HEK293 (cell line): Measurements from ENCODE around the gene PCAT6.
A peak's percentile ranks its signal among the peaks of the same experiment; 100 is the strongest.

Experiments
- CTCF ChIA-PET: fragments of 350-600 bp; formaldehyde crosslinking; extraction: SDS; loops from one replicate; lab custom pipeline; 2021; ENCODE audit warnings: antibody characterized with exemption; lab: Yijun Ruan, JAX
- POLR2A ChIA-PET: fragments of 300-600 bp; formaldehyde crosslinking; extraction: SDS; loops from one replicate; lab custom pipeline; 2020; ENCODE audit warnings: antibody characterized with exemption, inconsistent platforms; lab: Yijun Ruan, JAX
- H3K27ac ChIP-seq: fragments of 200-500 bp; sonication (Bioruptor generic); 2 replicates; pipeline ENCODE4 v1.5.1; 2014; ENCODE audit warnings: low read depth, low read length, control low read depth, inconsistent platforms; ENCODE audit errors: extremely low read depth
- H3K36me3 ChIP-seq, 2 experiments: fragments of 200-500 bp in 1 of 2; sonication (Bioruptor generic) in 1 of 2; 1 replicate in 1 of 2; 2 replicates in 1 of 2; pipeline ENCODE4 v1.5.1; 2014 to 2017; ENCODE audit warnings: inconsistent platforms in 2 of 2, low read length in 2 of 2; ENCODE audit not compliant: control insufficient read depth in 2 of 2, insufficient read depth in 1 of 2
- H3K4me1 ChIP-seq: fragments of 200-500 bp; sonication (Bioruptor generic); 2 replicates; pipeline ENCODE4 v1.5.1; 2014; ENCODE audit warnings: mild to moderate bottlenecking, low read length, inconsistent platforms; ENCODE audit not compliant: control insufficient read depth, insufficient read depth
- H3K4me3 ChIP-seq: 2 replicates; pipeline ENCODE4 v1.5.1; 2011; ENCODE audit warnings: low read depth, mild to moderate bottlenecking, control low read depth, low read length, moderate library complexity
- H3K9me3 ChIP-seq: fragments of 200-500 bp; sonication (Bioruptor generic); 2 replicates; pipeline ENCODE4 v1.5.1; 2014; ENCODE audit warnings: low read depth, low read length, inconsistent platforms; ENCODE audit not compliant: control insufficient read depth, insufficient read depth
- HOXD13 ChIP-seq: sonication (generic); formaldehyde crosslinking; IDR thresholded peaks from 2 replicates; pipeline ENCODE4 v1.8.0; 2022; ENCODE audit warnings: missing genetic modification reagents, borderline replicate concordance
- IKZF3 ChIP-seq: fragments of 450-650 bp; IDR thresholded peaks from 2 replicates; pipeline ENCODE4 v1.5.0; 2018; ENCODE audit warnings: missing biosample characterization, mild to moderate bottlenecking, missing genetic modification characterization, moderate library complexity
- KLF8 ChIP-seq: fragments of 450-650 bp; formaldehyde crosslinking; IDR thresholded peaks from 2 replicates; pipeline ENCODE4 v1.5.1; 2016; ENCODE audit warnings: missing biosample characterization, missing genetic modification characterization
- PATZ1 ChIP-seq: fragments of 450-650 bp; formaldehyde crosslinking; IDR thresholded peaks from 2 replicates; pipeline ENCODE4 v1.5.1; 2016; ENCODE audit warnings: missing biosample characterization, missing genetic modification characterization
- SCRT2 ChIP-seq: fragments of 450-650 bp; formaldehyde crosslinking; IDR thresholded peaks from 2 replicates; pipeline ENCODE4 v1.5.1; 2016; ENCODE audit warnings: missing biosample characterization, missing genetic modification characterization
- SP7 ChIP-seq: fragments of 450-650 bp; formaldehyde crosslinking; IDR thresholded peaks from 2 replicates; pipeline ENCODE4 v1.5.1; 2016; ENCODE audit warnings: missing biosample characterization, missing genetic modification characterization
- YY2 ChIP-seq: fragments of 450-650 bp; formaldehyde crosslinking; IDR thresholded peaks from 2 replicates; pipeline ENCODE4 v1.5.1; 2016; ENCODE audit warnings: missing biosample characterization, missing genetic modification characterization
- ZBTB17 ChIP-seq: fragments of 450-650 bp; formaldehyde crosslinking; IDR thresholded peaks from 2 replicates; pipeline ENCODE4 v1.5.1; 2016; ENCODE audit warnings: missing biosample characterization, missing genetic modification characterization
- ZBTB26 ChIP-seq: fragments of 450-650 bp; formaldehyde crosslinking; optimal IDR thresholded peaks from 2 replicates; pipeline ENCODE3; 2016; ENCODE audit warnings: missing biosample characterization, mild to moderate bottlenecking, missing genetic modification characterization
- ZBTB44 ChIP-seq: fragments of 450-650 bp; IDR thresholded peaks from 2 replicates; pipeline ENCODE4 v1.5.1; 2018; ENCODE audit warnings: missing biosample characterization, mild to moderate bottlenecking, missing genetic modification characterization
- ZBTB8A ChIP-seq: fragments of 450-650 bp; formaldehyde crosslinking; IDR thresholded peaks from 2 replicates; pipeline ENCODE4 v1.5.1; 2016; ENCODE audit warnings: missing biosample characterization, missing genetic modification characterization
- ZIC2 ChIP-seq: fragments of 450-650 bp; formaldehyde crosslinking; IDR thresholded peaks from 2 replicates; pipeline ENCODE4 v1.5.1; 2016; ENCODE audit warnings: missing biosample characterization, missing genetic modification characterization
- ZNF140 ChIP-seq: fragments of 450-650 bp; formaldehyde crosslinking; IDR thresholded peaks from 2 replicates; pipeline ENCODE4 v1.5.1; 2016; ENCODE audit warnings: missing biosample characterization, missing genetic modification characterization
- ZNF18 ChIP-seq: fragments of 450-650 bp; formaldehyde crosslinking; IDR thresholded peaks from 2 replicates; pipeline ENCODE4 v1.5.1; 2016; ENCODE audit warnings: missing biosample characterization, missing genetic modification characterization
- ZNF2 ChIP-seq: fragments of 450-650 bp; formaldehyde crosslinking; IDR thresholded peaks from 2 replicates; pipeline ENCODE4 v1.5.1; 2016; ENCODE audit warnings: missing biosample characterization, missing genetic modification characterization
- ZNF311 ChIP-seq: fragments of 450-650 bp; formaldehyde crosslinking; IDR thresholded peaks from 2 replicates; pipeline ENCODE4 v1.5.1; 2017; ENCODE audit warnings: missing biosample characterization, missing genetic modification characterization, borderline replicate concordance
- ZNF335 ChIP-seq: fragments of 450-650 bp; formaldehyde crosslinking; conservative IDR thresholded peaks from 2 replicates; pipeline ENCODE4 v1.5.1; 2016; ENCODE audit warnings: missing biosample characterization, missing genetic modification characterization
- ZNF394 ChIP-seq: fragments of 450-650 bp; formaldehyde crosslinking; IDR thresholded peaks from 2 replicates; pipeline ENCODE4 v1.5.1; 2016; ENCODE audit warnings: missing biosample characterization, missing genetic modification characterization, mild to moderate bottlenecking, moderate library complexity, borderline replicate concordance
- ZNF404 ChIP-seq: fragments of 450-650 bp; formaldehyde crosslinking; IDR thresholded peaks from 2 replicates; pipeline ENCODE4 v1.5.1; 2017; ENCODE audit warnings: missing biosample characterization, missing genetic modification characterization
- ZNF626 ChIP-seq: fragments of 450-650 bp; sonication (Bioruptor Pico); formaldehyde crosslinking; IDR thresholded peaks from 2 replicates; pipeline ENCODE4 v1.5.1; 2018; ENCODE audit warnings: missing biosample characterization, missing genetic modification characterization, inconsistent platforms
- ZNF670 ChIP-seq: fragments of 450-650 bp; formaldehyde crosslinking; IDR thresholded peaks from 2 replicates; pipeline ENCODE4 v1.5.1; 2016; ENCODE audit warnings: missing biosample characterization, missing genetic modification characterization, low read depth
- ZNF830 ChIP-seq: fragments of 450-650 bp; IDR thresholded peaks from 2 replicates; pipeline ENCODE4 v1.5.0; 2018; ENCODE audit warnings: missing biosample characterization, missing genetic modification characterization, low read depth, mild to moderate bottlenecking, moderate library complexity
- ZNF843 ChIP-seq: fragments of 450-650 bp; formaldehyde crosslinking; IDR thresholded peaks from 2 replicates; pipeline ENCODE4 v1.5.1; 2016; ENCODE audit warnings: missing biosample characterization, missing genetic modification characterization
- TF ChIP-seq, protein P1 (sequence below): fragments of 450-650 bp; formaldehyde crosslinking; conservative IDR thresholded peaks from 2 replicates; pipeline ENCODE4 v1.5.1; 2016; ENCODE audit warnings: low read depth, missing biosample characterization, missing genetic modification characterization

The PCAT6 gene

GRCh38 chr1:202858789-202859414 is 48.1 kb downstream of the PCAT6 start:
- no peaks in the 10 kb centered on the region for H3K9me3 ChIP-seq
- H3K4me1 ChIP-seq = peaks cover 3% of the 10 kb centered on the region
- H3K27ac ChIP-seq = no peak overlapping the region
- POLR2A ChIA-PET = no interaction called here
- H3K4me3 ChIP-seq = no peak overlapping the region
- peak; percentile 66 for TF ChIP-seq ZBTB17 (tag by site-specific recombination)
- no peak for TF ChIP-seq ZNF311 (tag by site-specific recombination)
- TF ChIP-seq YY2 = no peak
- no peak for TF ChIP-seq ZNF394 (tag by site-specific recombination)
- TF ChIP-seq HOXD13 = no peak
- TF ChIP-seq, protein P1, sequence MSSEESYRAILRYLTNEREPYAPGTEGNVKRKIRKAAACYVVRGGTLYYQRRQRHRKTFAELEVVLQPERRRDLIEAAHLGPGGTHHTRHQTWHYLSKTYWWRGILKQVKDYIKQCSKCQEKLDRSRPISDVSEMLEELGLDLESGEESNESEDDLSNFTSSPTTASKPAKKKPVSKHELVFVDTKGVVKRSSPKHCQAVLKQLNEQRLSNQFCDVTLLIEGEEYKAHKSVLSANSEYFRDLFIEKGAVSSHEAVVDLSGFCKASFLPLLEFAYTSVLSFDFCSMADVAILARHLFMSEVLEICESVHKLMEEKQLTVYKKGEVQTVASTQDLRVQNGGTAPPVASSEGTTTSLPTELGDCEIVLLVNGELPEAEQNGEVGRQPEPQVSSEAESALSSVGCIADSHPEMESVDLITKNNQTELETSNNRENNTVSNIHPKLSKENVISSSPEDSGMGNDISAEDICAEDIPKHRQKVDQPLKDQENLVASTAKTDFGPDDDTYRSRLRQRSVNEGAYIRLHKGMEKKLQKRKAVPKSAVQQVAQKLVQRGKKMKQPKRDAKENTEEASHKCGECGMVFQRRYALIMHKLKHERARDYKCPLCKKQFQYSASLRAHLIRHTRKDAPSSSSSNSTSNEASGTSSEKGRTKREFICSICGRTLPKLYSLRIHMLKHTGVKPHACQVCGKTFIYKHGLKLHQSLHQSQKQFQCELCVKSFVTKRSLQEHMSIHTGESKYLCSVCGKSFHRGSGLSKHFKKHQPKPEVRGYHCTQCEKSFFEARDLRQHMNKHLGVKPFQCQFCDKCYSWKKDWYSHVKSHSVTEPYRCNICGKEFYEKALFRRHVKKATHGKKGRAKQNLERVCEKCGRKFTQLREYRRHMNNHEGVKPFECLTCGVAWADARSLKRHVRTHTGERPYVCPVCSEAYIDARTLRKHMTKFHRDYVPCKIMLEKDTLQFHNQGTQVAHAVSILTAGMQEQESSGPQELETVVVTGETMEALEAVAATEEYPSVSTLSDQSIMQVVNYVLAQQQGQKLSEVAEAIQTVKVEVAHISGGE (tag by site-specific recombination) = no peak
- TF ChIP-seq ZNF18 (tag by site-specific recombination) = no peak
- TF ChIP-seq ZNF140 (tag by site-specific recombination) = no peak
- TF ChIP-seq ZIC2 = peak; percentile 37
- no peak for TF ChIP-seq ZNF404 (tag by site-specific recombination)
- no peak for TF ChIP-seq ZNF626 (tag by site-specific recombination)
- TF ChIP-seq ZNF670 (tag by site-specific recombination) = no peak
- TF ChIP-seq, all 188 proteins: peak for 2
- CTCF ChIA-PET = interaction anchor here (1.1 kb wide), 1 partner anchor 118 kb away, joined by 3 read pairs; no protein-coding TSS in a partner anchor
- peaks cover 0 to 13% of the 10 kb centered on the region in 2 experiments; a peak in 1 of 3 replicates for H3K36me3 ChIP-seq

- Histone ChIP-seq H3K36me3 (peaks cover 0 to 9% of the 10 kb centered on the region in 2 experiments; a peak in 1 of 3 replicates), H3K4me3 (peak overlapping the region; percentile 68), H3K27ac (peak overlapping the region; percentile 57; the same call in 1 of the 2 replicates), H3K4me1 (peaks cover 3% of the 10 kb centered on the region), H3K9me3 (no peaks in the 10 kb centered on the region)
- ChIA-PET POLR2A (interaction anchor here (0.5 to 3.7 kb wide), 19 partner anchors 10 to 1307 kb away, joined by 3 to 15 read pairs (median 5); partner anchors contain the start of genes KDM5B, KLHL12, PCAT6 and RABIF), CTCF (interaction anchor here (0.7 to 1.5 kb wide), 4 partner anchors 8 to 396 kb away, joined by 3 to 4 read pairs (median 4); no protein-coding TSS in a partner anchor)
- TF ChIP-seq ZBTB8A = peak; percentile 90
- TF ChIP-seq ZNF830 (tag by site-specific recombination) = no peak
- TF ChIP-seq IKZF3 (tag by site-specific recombination) = no peak
- peak; percentile 94 for TF ChIP-seq SCRT2 (tag by site-specific recombination)
- TF ChIP-seq ZBTB26 = peak; percentile 83
- peak; percentile 55 for TF ChIP-seq SP7 (tag by site-specific recombination)
- TF ChIP-seq ZNF843 (tag by site-specific recombination) = 0 out of 2 replicates have a peak, but pooled peaks have one; percentile 21
- TF ChIP-seq ZNF2 = 0 out of 2 replicates have a peak, but pooled peaks have one; percentile 26
- TF ChIP-seq ZBTB44 (tag by site-specific recombination) = no peak
- TF ChIP-seq KLF8 (tag by site-specific recombination) = peak; percentile 34; the same call in 1 of the 2 replicates
- peak; percentile 83 for TF ChIP-seq ZNF335
- peak; percentile 85 for TF ChIP-seq PATZ1 (tag by site-specific recombination)
Observed at GRCh38 chr1:202860744-202861419, 50.1 kb downstream of the PCAT6 start.
